Fibroblast of skin of scalp (primary cell): ENCODE measurements around the gene MEGF11.

Experiments used
- DNase-seq: peaks from one replicate; pipeline ENCODE4 v3.0.0-alpha.2; 2013

Gene MEGF11

DNA sequence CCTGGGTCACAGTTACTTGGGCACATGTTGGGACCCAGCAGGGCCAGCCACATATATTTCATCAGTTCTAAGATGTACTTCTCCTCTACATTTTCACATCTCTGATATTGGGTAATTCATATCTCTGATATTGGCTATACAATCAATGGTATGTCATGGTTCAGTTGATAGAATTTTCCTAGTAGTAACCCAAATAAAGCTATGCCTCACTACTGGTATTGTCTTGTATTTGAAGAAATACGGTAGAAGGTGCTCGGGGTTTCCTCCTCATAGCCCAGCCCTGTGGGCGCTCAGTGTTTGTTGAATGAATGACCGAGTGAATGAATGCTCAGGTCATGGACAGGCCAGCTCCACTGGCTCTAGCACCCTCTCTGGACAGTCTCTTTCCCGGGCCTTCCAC, 290.2 kb downstream of the MEGF11 start:
- DNase-seq: no peak

DNA sequence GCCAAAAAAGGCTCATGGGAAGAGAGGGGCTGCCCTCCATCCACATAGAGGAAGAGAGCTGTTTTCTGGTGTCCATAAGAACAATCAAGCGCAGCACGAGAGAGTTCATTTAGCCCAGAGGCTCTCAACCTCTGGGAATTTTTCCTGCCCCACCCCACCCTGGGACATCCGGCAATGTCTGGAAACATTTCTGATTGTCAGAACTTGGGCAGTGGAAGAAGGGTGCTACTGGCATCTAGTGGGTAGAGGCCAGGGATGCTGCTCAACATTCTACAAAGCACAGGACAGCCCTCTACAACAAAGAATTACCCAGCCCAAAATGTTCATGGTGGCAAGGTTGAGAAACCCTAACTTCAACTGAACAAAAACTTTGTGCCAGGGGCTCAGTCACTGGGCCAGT, 291.4 kb downstream of the MEGF11 start:
- DNase-seq: peak; percentile 9

DNA sequence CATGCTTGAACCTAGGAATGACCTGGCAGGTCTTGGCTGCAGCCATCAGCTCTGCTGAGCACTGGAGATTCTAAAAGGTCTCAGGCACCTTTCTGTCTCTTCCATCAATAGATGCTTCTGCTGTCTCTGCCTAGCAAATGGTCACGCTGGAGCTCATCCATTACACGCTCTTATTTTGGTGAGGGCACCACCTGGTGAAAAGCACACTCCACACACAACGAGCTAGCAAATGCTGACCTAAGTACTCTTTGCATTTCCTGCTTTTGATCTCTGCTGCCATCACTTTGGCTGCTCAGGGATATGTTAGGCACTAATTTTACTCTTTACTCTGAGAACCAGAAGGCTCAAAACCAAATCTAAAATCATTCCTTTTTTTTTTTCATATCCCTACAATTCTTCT, 293.0 kb downstream of the MEGF11 start:
- no peak for DNase-seq

- no peak for DNase-seq
These were observed 294.7 kb downstream of the MEGF11 start for GRCh38 chr15:65958835-65959234.

GRCh38 chr15:65957451-65957850, 296.1 kb downstream of the MEGF11 start:
- DNase-seq: no peak

- no peak for DNase-seq
These were observed 296.7 kb downstream of the MEGF11 start for GRCh38 chr15:65956899-65957298.

DNA sequence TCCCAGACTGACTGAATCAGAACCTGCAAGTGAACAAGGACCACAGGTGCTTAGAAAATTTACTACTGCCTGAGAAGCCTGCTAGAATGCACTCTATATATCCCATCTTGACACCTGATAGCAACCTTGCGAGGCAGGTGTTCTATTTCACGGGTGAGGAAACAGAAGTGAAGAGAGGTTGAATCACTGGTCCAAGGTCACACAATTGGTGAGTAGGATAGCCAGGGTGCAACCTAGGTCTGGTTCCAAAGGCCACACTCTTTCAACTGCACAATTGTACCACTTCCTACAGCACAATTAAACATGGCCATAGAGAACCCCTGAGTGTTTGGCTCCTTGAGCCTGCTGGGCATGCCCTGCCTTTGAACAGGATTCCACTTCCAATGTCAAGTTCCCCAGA, 297.2 kb downstream of the MEGF11 start:
- no peak for DNase-seq

GRCh38 chr15:65954289-65954741, 299.2 kb downstream of the MEGF11 start:
- DNase-seq: no peak

DNA sequence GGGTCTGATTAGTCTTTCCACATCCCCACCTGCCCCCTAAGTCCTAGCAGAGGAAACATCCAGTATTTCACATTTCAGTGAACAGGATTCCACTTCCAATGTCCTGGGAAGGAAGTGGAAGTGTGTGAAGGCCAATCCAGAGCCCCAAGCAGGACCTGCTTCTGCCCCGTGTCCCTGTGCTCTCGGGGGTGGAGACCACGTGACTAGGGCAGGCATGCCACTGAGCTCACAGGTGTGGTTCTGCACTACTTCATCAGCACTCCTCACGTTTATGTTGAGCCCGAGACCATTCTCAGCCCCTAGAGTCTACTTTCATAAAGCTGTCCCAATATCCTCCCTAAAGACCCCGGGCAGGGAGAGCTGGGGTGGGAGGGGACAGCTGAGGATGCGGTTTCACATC, 299.9 kb downstream of the MEGF11 start:
- DNase-seq: no peak

- peak; percentile 61 for DNase-seq
These were observed 301.0 kb downstream of the MEGF11 start for GRCh38 chr15:65952391-65953053.

DNA sequence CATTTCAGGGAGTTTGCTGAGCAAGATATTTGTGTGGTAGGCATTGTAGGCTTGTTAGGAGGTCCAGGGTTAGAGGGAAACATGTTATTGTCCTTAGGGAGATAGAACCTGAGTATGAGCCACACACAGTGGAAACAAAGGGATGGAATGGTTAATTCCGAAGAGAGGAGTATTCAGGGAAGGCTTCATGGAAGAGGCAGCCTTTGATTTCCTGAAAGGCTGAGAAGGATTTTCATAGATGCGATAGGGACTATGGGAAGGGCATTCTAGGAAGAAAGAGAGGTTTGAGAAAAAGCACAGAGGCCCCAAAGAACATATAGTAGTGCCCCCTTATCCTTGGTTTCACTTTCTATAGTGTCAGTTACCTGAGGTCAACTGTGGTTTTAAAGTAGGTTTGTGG, 302.5 kb downstream of the MEGF11 start:
- no peak for DNase-seq

DNA sequence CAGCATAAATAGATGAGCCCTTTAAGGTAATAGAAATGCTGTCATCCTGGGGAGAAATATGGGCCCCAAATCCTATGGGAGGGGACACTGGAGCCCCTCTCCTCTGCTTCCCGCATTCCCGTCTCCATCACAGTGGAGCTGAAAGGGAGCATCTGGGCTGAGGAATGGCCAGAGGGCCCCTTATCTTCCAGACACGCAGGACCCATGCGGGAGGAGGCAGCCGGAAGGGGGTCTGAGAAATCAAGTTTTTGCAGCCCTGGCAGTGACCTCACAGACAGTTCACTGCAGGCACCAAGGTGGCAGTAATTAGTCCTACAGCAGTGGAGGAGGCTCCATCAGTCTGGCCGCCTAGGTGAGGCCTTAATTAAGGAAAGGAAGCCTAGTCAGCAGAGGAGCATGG, 304.1 kb downstream of the MEGF11 start:
- no peak for DNase-seq

DNA sequence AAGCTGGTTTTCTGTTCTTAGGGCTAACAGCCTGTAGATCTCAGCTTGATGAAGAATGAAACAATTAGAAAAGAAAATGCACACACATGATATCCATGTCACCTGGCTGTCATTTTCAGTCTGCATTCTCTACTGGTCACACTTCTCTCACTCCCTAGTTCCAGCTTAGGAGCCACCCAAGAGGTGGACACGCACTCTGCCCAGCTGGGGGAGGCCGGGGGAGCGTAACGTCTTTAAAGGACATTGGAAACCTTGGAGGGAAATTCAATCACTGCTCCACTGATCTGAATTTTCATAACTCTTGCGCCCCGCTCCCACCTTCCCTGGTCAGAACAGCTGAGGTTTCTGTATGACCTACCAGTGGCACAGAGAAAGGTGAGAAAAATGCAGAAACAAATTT, 304.5 kb downstream of the MEGF11 start:
- DNase-seq: no peak

GRCh38 chr15:65948383-65948782, 305.2 kb downstream of the MEGF11 start:
- DNase-seq: no peak

- DNase-seq: peak; percentile 10
These were observed 306.5 kb downstream of the MEGF11 start for GRCh38 chr15:65947041-65947440.

DNA sequence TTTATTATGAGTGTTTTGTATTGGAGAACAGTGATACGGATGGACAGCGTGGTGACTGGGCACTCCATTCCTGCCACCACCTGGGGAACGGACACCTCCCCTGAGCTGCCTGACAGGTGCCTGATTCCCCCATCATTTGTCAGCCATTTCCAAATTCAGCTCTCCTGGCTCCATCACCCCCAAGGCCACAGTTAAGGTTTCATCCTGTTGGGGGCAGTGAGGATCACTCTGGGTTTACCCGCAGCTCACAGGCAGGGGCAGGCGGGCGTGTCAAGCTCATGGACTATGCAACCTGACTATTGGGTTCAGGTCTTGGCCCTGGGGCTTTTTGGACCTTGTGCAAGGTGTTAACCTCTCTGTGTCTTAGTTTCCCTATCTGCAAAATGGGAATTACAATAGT, 307.9 kb downstream of the MEGF11 start:
- no peak for DNase-seq

DNA sequence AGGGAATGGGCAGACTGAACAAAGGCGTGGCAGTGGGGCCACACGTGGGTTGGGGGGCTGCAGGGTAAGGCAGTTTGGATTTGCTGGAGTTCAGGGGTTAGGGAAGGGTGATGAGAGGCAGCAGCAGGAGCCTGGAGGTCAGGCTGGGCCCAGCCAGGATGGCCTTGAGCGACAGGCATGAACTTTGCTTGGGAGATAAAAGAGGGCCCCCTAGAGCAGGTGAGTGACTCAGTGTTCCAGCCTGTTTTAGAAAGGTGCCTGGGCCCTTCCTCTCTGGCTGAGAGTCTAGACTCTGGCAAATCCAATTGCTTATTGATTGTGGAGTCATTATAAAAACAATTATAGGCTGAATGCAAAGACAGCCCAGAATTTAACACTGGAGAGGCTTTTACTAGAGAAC, 309.1 kb downstream of the MEGF11 start:
- no peak for DNase-seq

- no peak for DNase-seq
These were observed 311.1 kb downstream of the MEGF11 start for GRCh38 chr15:65942436-65942835.

GRCh38 chr15:65940618-65940909, 313.0 kb downstream of the MEGF11 start:
- DNase-seq: no peak

DNA sequence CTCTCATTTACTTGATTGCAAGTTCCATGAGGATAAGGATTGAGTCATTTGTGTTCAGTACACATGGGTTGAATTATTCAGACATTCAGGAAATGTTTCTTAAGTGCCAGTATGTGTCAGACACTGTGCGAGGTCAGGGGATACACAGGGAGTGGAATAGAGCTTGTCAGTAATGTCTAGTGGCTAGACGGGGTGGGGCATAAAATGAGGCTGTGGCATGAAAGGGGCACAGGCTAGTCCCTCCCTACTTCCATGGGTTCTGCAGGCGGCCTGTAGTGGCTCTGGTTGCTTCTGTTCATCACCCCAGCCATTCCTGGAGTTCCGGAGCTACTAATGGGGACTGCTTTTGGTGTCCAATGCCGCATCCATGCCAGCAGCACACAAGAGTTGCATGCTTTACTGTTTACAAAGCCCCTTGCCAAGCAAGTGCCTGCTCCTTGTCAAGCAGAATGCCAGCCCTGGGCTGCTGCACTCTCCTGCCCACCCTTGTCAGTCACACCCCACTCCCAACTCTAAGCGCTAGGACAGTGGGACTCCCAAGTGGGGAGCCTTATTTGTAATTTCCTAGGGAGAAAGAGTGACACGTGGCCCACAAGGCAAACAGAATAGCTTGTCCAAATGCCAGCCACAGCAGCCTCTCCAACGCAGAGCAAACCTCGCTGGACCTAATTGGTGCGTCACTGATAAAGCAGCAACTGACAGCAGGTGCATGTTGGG, 313.5 kb downstream of the MEGF11 start:
- DNase-seq: peak; percentile 90

DNA sequence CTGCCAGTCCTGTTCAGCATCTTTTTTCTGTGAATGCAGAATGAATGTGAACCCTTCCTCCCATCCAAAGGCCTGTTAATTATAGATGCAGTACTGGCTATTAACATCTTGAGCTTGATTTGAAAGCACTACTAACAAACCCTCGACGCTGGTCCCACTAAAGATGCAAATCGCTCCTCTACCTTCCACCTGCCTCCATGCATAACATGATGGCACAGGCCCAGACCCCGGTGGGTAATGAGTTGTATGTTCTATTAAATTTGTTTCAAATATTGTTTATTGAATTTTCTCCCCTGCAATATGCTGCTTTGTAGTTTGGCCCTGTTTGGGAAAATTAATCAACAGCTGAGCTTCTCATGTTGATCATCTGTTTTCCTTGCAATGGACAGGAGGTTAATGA, 314.9 kb downstream of the MEGF11 start:
- DNase-seq: no peak

DNA sequence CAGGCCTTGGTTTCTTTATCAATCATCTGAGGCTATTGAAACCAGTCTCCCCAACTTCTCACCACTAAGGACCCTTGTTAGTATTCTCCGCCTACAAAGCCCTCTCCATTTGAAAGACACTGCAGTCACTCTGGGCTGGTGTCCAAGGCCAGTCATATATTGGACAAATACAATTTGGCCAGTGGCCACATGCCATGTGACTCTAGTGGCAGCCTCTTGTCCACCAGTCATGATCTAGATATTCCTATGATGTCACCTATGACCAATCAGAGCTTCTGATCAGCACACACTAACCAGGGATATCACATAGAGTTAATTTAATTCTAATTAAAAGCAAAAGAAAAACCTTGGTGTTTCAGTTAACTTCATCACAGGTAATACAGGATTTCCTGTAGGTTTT, 316.1 kb downstream of the MEGF11 start:
- peak; percentile 25 for DNase-seq

- DNase-seq: no peak
These were observed 316.5 kb downstream of the MEGF11 start for GRCh38 chr15:65937054-65937453.

- DNase-seq: no peak
These were observed 317.3 kb downstream of the MEGF11 start for GRCh38 chr15:65936282-65936681.

DNA sequence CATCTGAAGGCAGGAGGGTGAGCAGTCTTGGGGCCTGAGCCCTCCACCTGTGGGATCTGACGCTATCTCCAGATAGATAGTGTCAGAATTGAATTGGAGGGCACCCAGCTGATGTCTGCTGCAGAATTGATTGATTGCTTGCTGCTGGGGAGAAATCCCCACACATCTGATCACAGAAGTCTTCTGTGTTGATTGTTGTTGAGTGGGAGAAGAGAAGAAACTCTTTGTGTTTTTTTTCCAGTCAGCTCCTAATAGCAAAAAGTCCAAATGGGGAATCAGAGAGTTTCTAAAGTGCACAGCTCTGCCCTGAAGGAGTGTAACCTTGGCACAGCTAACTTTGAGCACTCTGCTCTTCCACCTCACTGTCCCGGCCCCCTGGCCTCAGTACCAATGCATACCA, 318.2 kb downstream of the MEGF11 start:
- DNase-seq: no peak
